Amniotic epithelial cell (primary cell): Measurements from ENCODE around the gene HHATL.

Experiments
- DNase-seq: peaks from one replicate; pipeline ENCODE4 v3.0.0-alpha.2; 2010; ENCODE audit warnings: low read depth

HHATL gene

GRCh38 chr3:42712688-42713372, 10.2 kb upstream of the HHATL start:
- DNase-seq: no peak

DNA sequence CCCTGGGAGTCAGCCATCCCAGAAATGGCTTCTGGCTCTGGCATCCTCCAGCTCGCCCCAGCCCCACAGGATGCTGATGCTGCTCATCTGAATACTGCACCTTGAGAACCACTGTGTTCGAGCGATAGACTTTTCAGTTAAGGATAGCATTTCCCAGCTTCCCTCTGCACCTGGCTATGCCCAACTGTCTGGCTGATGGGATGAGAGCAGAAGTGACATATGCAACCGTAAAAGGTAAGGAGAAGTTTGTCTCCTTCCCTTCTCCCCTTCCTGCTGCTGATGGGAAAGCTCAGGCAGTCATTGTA, 9.7 kb upstream of the HHATL start:
- DNase-seq: no peak

- no peak for DNase-seq
These were observed 9.1 kb upstream of the HHATL start for GRCh38 chr3:42711491-42712343.

DNA sequence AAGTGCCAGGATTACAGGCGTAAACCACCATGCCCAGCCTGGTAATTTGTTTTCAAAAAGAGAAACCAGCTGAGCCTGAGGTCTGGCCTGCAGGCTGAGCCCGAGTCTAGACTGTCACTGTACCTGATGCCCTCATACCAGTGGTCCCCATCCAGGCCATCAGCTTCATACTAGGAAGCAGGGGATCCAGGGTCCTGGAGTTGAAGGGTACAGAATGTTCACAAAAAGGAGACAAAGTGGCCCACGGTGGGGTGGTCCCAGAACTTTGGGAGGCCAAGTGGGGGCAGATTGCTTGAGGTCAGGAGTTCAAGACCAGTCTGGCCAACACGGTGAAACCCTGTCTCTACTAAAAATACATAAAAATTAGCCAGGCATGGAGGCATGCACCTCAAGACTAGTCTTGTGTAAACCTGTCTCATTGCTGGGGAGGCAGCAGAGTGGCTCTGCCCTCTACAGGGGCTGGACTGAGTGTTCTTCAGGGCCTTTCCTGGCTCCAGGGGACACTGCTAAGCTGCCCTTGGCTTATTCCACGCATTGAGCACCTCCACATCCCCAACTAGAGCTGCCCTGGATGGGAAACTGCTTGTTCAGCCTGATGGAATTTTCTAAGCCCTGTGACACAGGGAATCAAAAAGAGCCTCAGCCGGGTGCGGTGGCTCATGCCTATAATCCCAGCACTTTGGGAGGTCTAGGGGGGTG, 7.9 kb upstream of the HHATL start:
- DNase-seq: no peak

DNA sequence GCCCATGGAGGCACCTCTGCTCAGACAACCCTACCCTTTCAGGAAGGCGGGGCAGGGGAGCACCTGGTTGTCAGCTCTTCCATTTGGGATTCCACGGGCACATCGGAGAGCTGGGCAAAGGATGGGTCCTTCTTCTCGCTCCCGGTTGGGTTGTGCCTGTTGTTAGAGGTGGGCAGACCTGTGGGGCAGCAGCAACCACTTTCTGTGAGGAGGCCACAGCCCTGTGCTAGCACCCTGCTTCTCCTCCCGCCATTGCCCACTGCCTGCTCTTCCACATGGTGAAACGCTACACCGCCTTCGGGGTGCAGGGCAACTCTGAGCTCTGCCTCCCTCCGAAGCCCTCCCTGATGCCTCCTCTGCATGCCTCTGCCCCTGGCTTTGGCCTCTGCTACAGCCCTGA, 7.0 kb upstream of the HHATL start:
- no peak for DNase-seq

GRCh38 chr3:42708611-42709151, 6.1 kb upstream of the HHATL start:
- DNase-seq: no peak

GRCh38 chr3:42707620-42708355, 5.2 kb upstream of the HHATL start:
- no peak for DNase-seq

- no peak for DNase-seq
These were observed 4.4 kb upstream of the HHATL start for GRCh38 chr3:42706721-42707619.

DNA sequence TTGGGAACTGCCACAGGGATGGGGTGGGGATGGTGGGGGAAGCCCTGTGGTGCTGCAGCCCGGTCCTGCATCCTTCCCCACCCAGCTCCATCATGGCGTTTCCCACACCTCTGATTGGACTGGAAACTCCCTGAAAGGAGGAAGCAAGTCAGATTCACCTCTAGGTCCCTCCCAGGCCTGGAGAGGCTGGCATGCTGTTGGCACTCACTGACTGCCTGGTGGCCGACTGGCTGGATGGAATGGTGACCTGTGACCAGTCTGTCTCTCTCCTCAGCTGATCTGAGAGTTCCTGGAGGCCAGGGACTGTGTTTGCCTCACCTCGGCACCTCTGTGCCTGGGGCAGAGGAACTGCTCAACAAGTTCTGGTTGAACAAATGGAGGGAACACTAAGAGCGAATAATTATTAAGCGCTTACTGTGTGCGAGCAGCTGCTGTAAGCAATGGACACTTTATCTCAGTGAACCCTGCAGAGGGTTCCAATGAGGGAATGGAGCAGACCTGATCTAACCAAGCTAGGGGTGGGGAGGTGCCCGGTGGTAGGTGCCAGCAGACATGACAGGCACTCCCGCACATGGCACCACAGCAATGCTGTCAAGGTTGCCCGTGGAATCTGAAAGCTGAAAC, 3.5 kb upstream of the HHATL start:
- no peak for DNase-seq

GRCh38 chr3:42705058-42705767, 2.6 kb upstream of the HHATL start:
- no peak for DNase-seq

DNA sequence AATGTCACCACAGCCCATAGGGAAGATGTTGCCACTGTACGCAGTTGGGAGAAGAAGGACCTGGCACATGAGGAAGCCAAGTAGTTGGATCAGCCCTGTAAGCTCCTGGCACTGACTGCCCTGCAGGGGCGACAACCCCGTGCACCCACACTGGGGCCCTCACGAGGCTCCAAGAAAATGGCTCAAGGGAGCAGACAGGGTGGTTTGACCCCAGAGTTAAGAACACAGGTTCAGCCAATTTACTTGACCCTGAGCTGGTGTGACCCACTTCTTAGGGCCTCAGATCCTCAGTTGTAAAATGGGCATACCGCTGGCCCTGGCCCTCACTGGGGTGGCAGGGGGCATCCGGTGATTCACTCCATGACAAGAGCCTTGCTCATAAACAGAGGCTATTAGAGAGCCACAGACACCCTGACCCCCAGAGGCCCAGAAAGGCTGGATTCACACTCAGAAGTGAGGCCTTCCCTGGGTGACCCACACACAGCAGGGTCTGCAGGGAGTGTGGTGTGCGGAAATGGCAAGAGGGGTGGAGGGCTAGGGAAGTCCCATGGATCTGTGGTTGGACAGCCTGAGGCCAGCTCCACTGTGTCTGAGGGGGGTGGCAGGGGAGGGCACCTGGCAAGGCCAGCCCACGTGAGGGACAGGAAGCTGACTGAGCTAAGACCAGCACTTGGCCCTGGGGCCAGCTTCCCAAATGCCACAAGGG, 1.7 kb upstream of the HHATL start:
- DNase-seq: no peak

- no peak for DNase-seq
These were observed 1.1 kb upstream of the HHATL start for GRCh38 chr3:42703695-42704025.

DNA sequence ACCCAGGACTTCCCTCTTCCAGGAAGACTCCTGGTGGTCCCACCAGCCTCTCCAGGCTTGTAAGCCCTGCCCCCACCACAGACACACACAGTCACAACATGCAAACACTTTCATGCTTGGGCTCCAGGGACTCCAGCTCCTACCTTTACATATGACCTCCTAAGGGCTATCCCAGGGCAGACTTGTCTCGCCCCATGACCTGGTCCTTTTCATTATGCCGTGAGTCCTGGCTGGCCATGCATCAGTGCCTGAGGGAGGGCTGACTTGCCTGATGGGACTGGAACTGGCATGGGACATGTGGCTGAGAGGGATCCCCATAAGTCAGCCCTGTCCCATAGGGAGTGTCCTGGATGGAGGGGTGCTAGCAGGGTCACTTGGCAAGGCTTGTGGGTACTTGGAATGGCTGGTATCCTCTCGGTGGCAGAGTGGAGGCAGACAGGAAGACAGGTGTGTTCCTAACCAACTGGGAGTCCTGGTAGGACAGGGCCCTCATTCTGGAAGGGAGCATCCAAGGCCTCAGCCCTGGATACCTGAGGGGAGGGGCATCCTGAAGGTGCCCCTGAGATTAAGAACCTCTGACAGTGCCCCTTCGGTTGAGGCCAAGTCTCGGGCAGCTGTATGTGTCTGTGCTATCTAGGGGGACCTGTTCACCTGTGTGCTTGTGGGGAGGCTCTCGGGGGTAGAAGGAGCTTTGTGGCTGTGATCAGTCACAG, 540 bp upstream of the HHATL start:
- DNase-seq: no peak

DNA sequence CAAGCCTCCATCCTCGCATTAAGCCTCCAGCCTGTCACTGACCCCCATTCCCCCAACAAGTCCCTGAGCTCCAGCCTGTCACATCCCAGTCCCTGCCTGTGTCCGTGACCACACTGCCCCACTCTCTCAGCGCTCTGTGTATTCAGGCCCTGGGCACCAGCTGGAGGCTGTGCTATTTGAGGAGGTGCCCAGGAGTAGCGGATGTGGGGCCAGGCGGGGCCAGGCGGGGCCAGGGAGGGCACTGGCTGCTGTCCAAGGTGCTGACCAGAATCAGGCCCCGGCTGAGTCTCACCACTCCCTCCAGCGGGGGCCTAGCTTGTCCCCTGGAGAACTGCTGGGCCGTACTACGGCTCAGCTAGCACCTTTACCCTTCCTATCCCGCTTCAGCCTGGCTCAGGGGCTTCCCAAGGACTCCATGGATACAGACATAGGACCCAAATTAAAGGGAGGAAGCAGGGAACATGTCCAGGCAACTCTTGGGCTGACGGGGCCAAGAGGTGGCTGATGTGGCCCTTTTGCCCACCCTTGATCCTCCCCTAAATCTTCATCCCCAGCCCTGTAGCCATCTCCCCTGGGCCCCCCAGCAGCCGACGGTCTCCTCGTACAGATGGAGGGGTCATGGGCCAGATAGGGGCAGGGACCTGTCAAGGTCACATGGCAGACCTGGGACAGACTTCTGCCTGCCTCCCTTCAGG, 1.1 kb downstream of the HHATL start:
- peak; percentile 21 for DNase-seq

GRCh38 chr3:42700366-42701288, 2.0 kb downstream of the HHATL start:
- no peak for DNase-seq

GRCh38 chr3:42699511-42699971, 3.1 kb downstream of the HHATL start:
- DNase-seq: no peak

DNA sequence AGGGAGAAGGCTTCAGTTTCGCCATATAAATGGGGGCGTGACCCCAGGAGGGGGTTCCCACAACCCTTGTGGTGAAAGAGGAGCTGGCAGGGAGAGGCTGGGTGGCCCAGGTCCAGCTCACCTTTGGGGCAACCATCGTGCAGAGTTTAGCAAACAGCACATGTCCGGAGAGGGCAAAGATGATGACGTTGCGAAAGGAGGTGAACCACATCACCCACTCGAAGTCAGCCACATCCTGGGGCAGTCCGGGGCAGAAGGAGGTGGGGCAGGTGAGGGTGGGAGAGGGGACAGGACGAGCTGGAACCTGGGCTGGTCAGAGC, 3.7 kb downstream of the HHATL start:
- no peak for DNase-seq
